SK-N-DZ (cell line): ENCODE results near the gene MYBPC3.

Experiments
- DNase-seq: peaks from one replicate; pipeline ENCODE4 v3.0.0-alpha.2; 2015; ENCODE audit warnings: low spot score

MYBPC3 gene

GRCh38 chr11:47357985-47358730 is 5.7 kb upstream of the MYBPC3 start:
- DNase-seq = no peak

DNA sequence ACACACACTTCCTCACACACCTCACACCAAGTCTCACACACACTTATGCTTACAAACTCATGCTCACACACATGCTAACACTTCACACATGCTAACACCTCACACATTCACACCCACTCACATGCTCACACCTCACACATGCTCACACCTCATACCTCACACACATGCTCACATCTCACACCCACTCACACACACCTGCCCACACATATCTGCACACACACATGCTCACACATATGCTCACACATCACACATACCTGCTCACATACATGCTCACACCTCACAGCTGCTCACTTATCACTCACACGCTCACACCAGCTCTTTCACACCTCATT is 4.5 kb upstream of the MYBPC3 start:
- no peak for DNase-seq

DNA sequence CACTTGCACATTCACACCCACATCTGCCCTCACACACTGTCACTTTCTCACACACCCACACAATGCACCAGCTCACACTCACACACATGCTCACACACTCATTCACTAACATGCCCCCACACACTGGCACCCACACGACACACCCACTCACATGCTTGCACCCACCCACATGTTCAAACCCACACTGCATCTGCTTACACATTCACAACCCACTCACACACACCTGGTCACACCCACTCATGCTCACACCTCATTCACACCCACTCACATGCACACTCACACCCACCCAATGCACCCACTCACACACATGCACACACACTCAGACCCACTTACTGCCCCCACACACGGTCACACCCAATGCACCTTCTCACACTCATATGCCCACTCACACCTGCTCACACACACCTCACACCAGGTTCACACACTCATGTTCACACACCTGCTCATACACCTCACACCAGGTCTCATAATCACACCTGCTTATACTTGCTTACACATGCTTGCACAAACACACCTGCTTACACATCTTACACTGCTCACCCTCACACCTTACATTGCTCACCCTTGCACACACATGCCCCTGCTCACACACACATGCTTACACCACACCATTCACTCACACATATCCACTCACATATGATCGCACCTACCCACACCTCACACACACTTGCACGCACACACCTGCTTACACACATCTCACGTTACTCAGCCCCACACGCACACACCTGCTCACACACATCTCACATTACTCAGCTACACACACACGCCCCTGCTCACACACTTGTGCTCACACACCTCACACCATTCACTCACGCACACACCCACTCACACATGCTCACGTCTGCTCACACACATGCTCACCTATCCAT is 3.9 kb upstream of the MYBPC3 start:
- no peak for DNase-seq

GRCh38 chr11:47355283-47356128 is 3.0 kb upstream of the MYBPC3 start:
- DNase-seq = peak; percentile 96

GRCh38 chr11:47354913-47355282 is 2.4 kb upstream of the MYBPC3 start:
- peak; percentile 45 for DNase-seq

DNA sequence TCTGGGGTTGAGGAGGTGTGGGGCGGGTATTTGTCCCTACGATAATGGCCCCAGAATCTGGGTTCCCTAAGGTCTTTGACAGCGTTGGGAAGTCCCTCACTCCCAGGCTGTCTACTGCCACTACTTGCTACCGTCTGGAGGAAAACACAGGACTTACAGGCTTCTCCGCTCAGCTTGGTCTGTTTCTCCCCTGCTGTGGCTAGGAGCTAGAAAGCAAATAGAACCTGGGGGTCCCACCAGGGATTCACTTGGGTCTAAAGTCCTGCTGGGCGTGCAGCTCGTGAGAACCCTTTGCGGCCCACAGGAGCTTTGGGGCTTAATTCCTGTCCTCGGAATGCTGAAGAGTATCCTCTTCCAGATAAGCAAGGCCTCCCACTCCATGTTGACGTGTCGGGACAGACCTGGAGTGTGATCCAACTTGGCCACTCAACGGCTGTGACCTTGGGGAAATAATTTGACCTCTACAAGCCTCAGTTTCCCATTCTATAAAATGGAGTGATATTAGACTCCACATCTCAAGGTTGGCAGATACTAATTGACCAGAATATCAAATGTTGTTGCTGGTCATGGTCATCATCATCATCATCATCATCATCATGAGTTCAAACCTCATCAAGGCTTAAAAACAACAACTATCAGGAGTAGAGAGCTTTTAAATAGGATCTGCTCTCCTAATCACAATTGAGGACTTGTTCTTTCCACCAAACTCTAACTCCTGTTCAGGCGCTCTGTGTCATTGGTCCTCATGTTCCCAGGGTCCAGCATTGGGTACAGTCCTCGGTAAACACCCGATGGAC is 1.7 kb upstream of the MYBPC3 start:
- no peak for DNase-seq

- DNase-seq = no peak
These were observed 1.1 kb downstream of the MYBPC3 start for GRCh38 chr11:47351156-47352126.

- DNase-seq = no peak
These were observed 2.2 kb downstream of the MYBPC3 start for GRCh38 chr11:47350315-47350714.

DNA sequence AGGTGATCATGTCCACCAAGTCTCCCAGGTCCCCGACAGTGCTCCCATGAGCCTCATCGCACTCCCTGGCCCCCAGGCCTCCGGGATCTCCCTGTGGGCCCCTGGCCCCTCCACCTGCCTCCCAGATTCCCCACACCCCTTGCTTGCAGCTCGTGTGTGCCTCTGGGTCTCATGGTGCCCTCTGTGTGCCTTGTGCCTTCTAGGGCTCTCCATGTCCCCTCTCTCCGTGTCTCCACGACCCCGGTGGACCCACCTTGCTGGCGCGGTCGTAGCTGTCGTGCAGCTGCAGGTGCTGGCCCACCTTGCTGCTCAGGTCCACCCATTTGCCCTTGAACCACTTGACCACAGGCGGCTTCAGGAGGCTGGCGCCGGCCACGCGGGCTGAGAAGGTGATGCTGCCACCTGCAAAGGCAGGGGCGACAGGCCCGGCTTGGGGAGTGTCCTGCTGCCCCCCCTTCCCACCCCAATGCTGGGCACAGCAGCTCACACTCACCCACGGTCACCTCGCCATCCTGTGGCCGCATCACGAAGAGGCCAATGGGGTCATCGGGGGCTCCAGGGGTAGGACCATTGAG is 2.9 kb downstream of the MYBPC3 start:
- DNase-seq = no peak

- peak; percentile 55 for DNase-seq
These were observed 3.6 kb downstream of the MYBPC3 start for GRCh38 chr11:47348859-47349258.

DNA sequence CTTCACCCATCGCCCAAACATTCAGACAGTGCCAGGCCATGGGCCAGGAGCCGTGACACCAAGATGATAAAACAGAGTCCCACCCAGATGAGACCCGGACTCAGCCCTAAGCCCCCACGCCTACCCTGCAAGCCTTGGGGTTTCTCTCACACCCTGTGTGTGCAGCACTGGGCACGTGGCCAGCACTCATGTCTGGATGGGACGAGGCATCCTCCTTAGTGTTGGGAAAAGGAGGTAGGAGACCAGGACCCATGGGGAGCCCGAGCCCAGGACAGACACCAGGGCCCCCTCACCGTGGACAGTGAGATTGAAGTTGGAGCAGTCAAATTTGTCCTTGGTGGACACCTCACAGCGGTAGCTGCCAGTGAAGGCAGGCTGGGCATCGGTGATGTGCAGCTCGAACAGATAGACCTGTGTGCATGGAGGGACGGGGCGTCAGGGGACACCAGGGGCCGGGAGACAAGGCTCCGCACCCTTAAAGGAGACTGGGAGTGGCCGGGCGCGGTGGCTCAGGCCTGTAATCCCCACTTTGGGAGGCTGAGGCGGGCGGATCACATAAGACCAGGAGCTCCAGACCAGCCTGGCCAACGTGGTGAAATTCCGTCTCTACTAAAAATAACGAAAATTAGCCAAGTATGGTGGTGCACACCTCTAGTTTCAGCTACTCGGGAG is 4.2 kb downstream of the MYBPC3 start:
- DNase-seq = no peak

DNA sequence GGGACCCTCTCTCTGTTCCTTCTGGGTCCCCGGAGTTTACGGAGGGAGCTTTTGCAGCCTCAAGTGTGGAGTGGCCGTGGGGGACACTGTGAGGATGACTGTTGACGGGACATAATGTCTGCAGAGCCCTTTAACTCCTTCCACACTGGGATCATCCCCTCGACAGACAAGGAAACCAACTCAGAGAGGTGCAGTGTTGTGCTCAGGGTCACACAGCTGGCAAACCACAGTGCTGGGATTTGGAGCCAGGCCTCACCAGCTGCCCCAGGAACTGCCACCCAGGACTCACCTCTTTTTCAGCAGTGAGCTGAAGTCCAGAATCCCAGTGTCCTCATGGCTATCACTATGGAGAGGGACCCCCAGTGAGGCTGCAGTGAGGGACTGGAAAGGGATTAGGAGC is 5.4 kb downstream of the MYBPC3 start:
- DNase-seq = no peak

GRCh38 chr11:47345890-47346563 is 6.5 kb downstream of the MYBPC3 start:
- no peak for DNase-seq

DNA sequence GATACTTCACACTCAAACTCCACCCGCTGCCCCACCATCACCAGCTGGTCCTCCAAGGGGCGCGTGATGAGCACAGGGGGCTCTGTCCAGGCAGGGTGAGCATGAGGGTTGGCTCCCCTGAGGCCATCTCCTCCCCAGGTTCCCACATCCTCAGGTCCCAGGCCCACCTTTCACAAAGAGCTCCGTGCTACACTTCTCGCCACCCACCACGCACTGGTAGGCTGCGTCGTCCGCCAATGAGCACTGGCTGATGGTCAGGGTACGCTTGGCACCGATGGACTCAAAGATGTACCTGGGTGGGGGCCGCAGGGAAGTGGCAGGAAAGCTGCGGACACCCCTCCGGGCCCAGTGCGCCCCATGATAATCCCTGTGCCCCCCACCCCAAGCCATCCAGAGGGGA is 9.6 kb downstream of the MYBPC3 start:
- DNase-seq = no peak

DNA sequence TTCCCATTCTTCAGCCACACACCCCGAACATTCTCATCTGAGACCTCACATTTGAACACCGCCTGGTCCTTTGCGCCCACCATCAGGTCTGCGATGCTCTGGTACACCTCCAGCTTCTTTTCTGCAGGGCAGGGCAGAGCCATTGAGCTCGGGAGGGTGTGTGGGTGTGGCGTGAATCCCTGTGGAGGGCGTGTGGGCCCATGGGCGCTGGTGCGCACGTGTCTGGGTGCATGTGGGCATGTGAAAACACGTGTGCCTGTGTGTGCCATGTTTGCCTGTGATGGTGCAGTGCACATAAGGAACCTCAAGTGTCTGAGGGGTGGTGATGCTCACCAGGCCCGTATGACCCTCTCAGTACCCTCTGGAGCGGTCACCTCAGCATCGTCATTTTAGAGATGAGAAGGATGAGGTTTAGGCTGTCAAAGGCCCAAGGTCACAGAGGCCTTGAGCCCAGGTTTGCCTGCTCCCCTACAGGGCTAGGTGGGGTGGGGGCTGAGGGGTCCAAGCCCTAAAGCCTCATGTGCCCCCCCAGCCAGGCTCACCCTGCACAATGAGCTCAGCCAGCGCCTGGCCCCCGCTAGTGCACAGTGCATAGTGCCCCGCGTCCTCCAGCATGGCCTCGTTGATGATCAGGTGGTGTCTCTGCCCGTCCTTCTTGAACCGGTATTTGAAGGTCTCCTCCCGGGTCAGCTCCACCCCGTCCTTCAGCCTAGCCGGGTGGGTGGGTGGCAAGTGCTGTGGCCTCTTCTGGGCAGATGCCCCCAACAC is 10.3 kb downstream of the MYBPC3 start:
- DNase-seq = no peak

DNA sequence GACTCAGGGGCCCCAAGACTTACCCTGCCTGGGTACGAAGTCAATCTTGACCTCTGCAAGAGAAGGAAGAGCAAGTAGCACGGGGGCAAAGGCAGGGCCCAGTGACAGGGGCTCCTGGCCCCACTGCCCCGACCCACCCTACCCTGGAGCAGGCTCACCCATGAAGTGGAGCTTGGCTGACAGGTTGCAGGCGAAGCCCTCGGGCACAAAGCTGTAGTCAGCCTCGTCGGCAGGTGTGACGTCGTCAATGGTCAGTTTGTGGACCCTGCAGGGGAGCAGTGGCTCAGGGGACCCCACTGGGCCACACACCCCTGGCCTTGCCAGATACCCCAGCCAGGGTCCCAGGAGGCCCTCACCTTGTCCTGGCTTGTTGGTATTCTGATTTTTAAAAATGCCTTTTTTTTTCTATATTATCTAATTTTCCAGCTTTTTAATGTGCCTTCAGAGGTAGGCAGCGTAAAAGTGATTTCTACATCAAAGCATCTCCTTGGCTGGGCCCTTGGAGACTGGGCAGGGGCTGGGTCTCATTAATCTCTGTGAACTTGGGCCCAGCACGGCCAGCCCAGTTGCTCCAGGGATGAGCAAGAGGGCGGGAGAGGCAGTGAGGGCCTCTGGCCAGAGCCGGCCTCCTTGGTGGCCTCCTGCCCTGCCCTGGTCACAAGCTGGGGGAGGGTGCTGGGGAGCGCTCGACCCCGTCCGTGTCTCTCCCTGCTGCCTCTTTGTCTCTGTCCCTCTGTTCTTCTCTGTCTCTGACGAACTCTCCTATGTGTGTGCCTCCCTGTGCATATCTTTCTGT is 11.3 kb downstream of the MYBPC3 start:
- no peak for DNase-seq

GRCh38 chr11:47340010-47340409 is 12.5 kb downstream of the MYBPC3 start:
- no peak for DNase-seq
